Mesodermal cell (in vitro differentiated cells): ENCODE measurements around the gene NDUFC2.
"Not testable (repeated sequence)": the region's sequence is repeated elsewhere in the genome, so short reads cannot be mapped to it uniquely, and the experiment has no call there.

Experiments used
- H3K27ac ChIP-seq: 2 replicates; pipeline ENCODE4 v1.7.0; 2013; ENCODE audit warnings: mild to moderate bottlenecking, low read depth, low read length, moderate library complexity; ENCODE audit not compliant: severe bottlenecking
- H3K36me3 ChIP-seq: 2 replicates; pipeline ENCODE4 v1.7.1; 2013; ENCODE audit warnings: mild to moderate bottlenecking, low read length, moderate library complexity; ENCODE audit not compliant: control insufficient read depth, insufficient read depth
- H3K4me1 ChIP-seq: one replicate; pipeline ENCODE4 v1.7.1; 2013; ENCODE audit warnings: mild to moderate bottlenecking, low read length; ENCODE audit not compliant: insufficient read depth, control insufficient read depth, poor library complexity, severe bottlenecking
- H3K4me3 ChIP-seq: 2 replicates; pipeline ENCODE4 v1.7.0; 2013; ENCODE audit warnings: low read length, control low read depth, mild to moderate bottlenecking; ENCODE audit not compliant: insufficient read depth, poor library complexity, severe bottlenecking; ENCODE audit errors: extremely low read depth
- H3K9me3 ChIP-seq: 2 replicates; pipeline ENCODE4 v1.7.1; 2013; ENCODE audit warnings: mild to moderate bottlenecking, low read length, moderate library complexity; ENCODE audit not compliant: control insufficient read depth
- WGBS, 2 experiments: methylation state at CpG; one replicate each; pipeline ENCODE4 v1.1.5; 2013; ENCODE audit warnings: missing lambda C conversion rate in 2 of 2; ENCODE audit not compliant: insufficient coverage in 2 of 2; 5-methylcytosine and 5-hydroxymethylcytosine counted together

NDUFC2 gene

GRCh38 chr11:78065203-78065602, 14.5 kb downstream of the NDUFC2 start:
- 100% methylated on average over 1 of the region's 2 CpGs for WGBS, 2 experiments
- Histone ChIP-seq H3K9me3 (no peaks in the 10 kb centered on the region), H3K27ac (no peak overlapping the region), H3K4me3 (no peak overlapping the region), H3K4me1 (no peaks in the 10 kb centered on the region), H3K36me3 (peaks cover 34% of the 10 kb centered on the region)

GRCh38 chr11:78063440-78064181, 16.1 kb downstream of the NDUFC2 start, which contains the start of gene THRSP:
THRSP (plus strand) TSS chr11:78063861; CDS start chr11:78063882, 21 bp downstream.
- no peaks in the 10 kb centered on the region for H3K9me3 ChIP-seq
- no peaks in the 10 kb centered on the region for H3K4me1 ChIP-seq
- no peak within 1 kb of the TSS for H3K27ac ChIP-seq
- no peak within 1 kb of the TSS for H3K4me3 ChIP-seq
- H3K36me3 ChIP-seq, result peaks cover 19% of the 10 kb centered on the region
- WGBS, 2 experiments, result 96 to 97% methylated on average over 8 to 9 of the region's 14 CpGs

- WGBS, 2 experiments, result 100% methylated on average over 1 of the region's 2 CpGs
- no peak overlapping the region for H3K4me3 ChIP-seq
- no peaks in the 10 kb centered on the region for H3K4me1 ChIP-seq
- no peaks in the 10 kb centered on the region for H3K9me3 ChIP-seq
- peaks cover 9% of the 10 kb centered on the region for H3K36me3 ChIP-seq
- H3K27ac ChIP-seq, result no peak overlapping the region
Observed at GRCh38 chr11:78062671-78063070, 17.0 kb downstream of the NDUFC2 start.

- Histone ChIP-seq H3K4me1 (no peaks in the 10 kb centered on the region), H3K9me3 (no peaks in the 10 kb centered on the region), H3K4me3 (no peak overlapping the region), H3K27ac (no peak overlapping the region), H3K36me3 (peaks cover 4% of the 10 kb centered on the region)
- 90 to 100% methylated on average over 1 to 3 of the region's 4 CpGs for WGBS, 2 experiments
Observed at GRCh38 chr11:78061921-78062311, 17.7 kb downstream of the NDUFC2 start.

GRCh38 chr11:78061088-78061920, 18.4 kb downstream of the NDUFC2 start:
- WGBS, 2 experiments, result 83 to 95% methylated on average over 1 to 2 of the region's 4 CpGs
- Histone ChIP-seq H3K9me3 (no peaks in the 10 kb centered on the region), H3K27ac (no peak overlapping the region), H3K36me3 (no peaks in the 10 kb centered on the region), H3K4me3 (no peak overlapping the region), H3K4me1 (no peaks in the 10 kb centered on the region)

GRCh38 chr11:78060533-78060932, 19.1 kb downstream of the NDUFC2 start:
- no peak overlapping the region for H3K4me3 ChIP-seq
- 96 to 97% methylated on average over 5 to 6 of the region's 8 CpGs for WGBS, 2 experiments
- no peaks in the 10 kb centered on the region for H3K36me3 ChIP-seq
- no peaks in the 10 kb centered on the region for H3K9me3 ChIP-seq
- H3K27ac ChIP-seq, result no peak overlapping the region
- H3K4me1 ChIP-seq, result no peaks in the 10 kb centered on the region

GRCh38 chr11:78059749-78060328, 19.8 kb downstream of the NDUFC2 start:
- H3K4me1 ChIP-seq, H3K36me3 ChIP-seq, H3K27ac ChIP-seq, H3K9me3 ChIP-seq, H3K4me3 ChIP-seq: not testable (repeated sequence)
- 97 to 100% methylated on average over 6 to 9 of the region's 9 CpGs for WGBS, 2 experiments

- no peaks in the 10 kb centered on the region for H3K36me3 ChIP-seq
- 80 to 83% methylated on average over 8 of the region's 10 CpGs for WGBS, 2 experiments
- H3K4me1 ChIP-seq, result no peaks in the 10 kb centered on the region
- H3K9me3 ChIP-seq, result no peaks in the 10 kb centered on the region
- H3K27ac ChIP-seq, result no peak overlapping the region
- H3K4me3 ChIP-seq, result no peak overlapping the region
Observed at GRCh38 chr11:78057462-78058055, 22.1 kb downstream of the NDUFC2 start.

- H3K9me3 ChIP-seq, result no peaks in the 10 kb centered on the region
- WGBS, 2 experiments, result 88% methylated on average over 2 of the region's 3 CpGs; no CpG with 5 or more reads in 1 of the 2 experiments
- H3K36me3 ChIP-seq, result no peaks in the 10 kb centered on the region
- H3K4me1 ChIP-seq, result peaks cover 8% of the 10 kb centered on the region
- H3K27ac ChIP-seq, result no peak overlapping the region
- no peak overlapping the region for H3K4me3 ChIP-seq
Observed at GRCh38 chr11:78056093-78056492, 23.6 kb downstream of the NDUFC2 start.

GRCh38 chr11:78054971-78055370, 24.7 kb downstream of the NDUFC2 start:
- Histone ChIP-seq H3K4me3 (no peak overlapping the region), H3K9me3 (no peaks in the 10 kb centered on the region), H3K36me3 (no peaks in the 10 kb centered on the region), H3K4me1 (peaks cover 19% of the 10 kb centered on the region), H3K27ac (no peak overlapping the region)
- WGBS, 2 experiments, result 92 to 98% methylated on average over 4 of the region's 4 CpGs
